ENCODE data around the gene SAA1. TPM values are rescaled to one million over a fixed set of nuclear protein-coding genes. Genes with fewer than 3 reads are reported as not detected.

SAA1 gene
- total and polyA plus RNA-seq, 10 of the 15 experiments (the other 5 are each of a cell fraction or from before 2014, with no cell fraction given) = 0.36 to 6.9 TPM; not detected in 8

GRCh38 chr11:18259259-18259658, 6.8 kb upstream of the SAA1 start:
- intact Hi-C loops (cut with micrococcal nuclease; ENCODE audit: unreplicated experiment) = no loop called here
- no peak for ATAC-seq
- Histone ChIP-seq H3K27ac (ENCODE audit: control insufficient read depth, insufficient read depth) (no peak overlapping the region), H3K36me3 (ENCODE audit: control insufficient read depth in 2 of 2, insufficient read depth in 2 of 2, low read length in 1 of 2) (no peaks in the 10 kb centered on the region), H3K9me3 (replicated peaks; ENCODE audit: control insufficient read depth, insufficient read depth, low read length) (no peaks in the 10 kb centered on the region), H3K4me1 (ENCODE audit: control insufficient read depth, insufficient read depth, low read length) (peaks cover 8% of the 10 kb centered on the region), H3K79me2 (ENCODE audit: control insufficient read depth, insufficient read depth, low read length) (no peaks in the 10 kb centered on the region), H2AFZ (ENCODE audit: control insufficient read depth, low read depth, low read length) (no peak overlapping the region), H3K4me2 (ENCODE audit: control insufficient read depth, insufficient read depth) (no peak overlapping the region), H3K4me3 (no peak overlapping the region), H3K27me3 (replicated peaks in 1 of 2; ENCODE audit: control insufficient read depth in 2 of 2, insufficient read depth in 2 of 2, low read length in 1 of 2) (no peaks in the 10 kb centered on the region), H3K9ac (ENCODE audit: control insufficient read depth, insufficient read depth, low read length) (no peak overlapping the region), H4K20me1 (ENCODE audit: control insufficient read depth, insufficient read depth) (no peaks in the 10 kb centered on the region)
- CTCF ChIA-PET = interaction anchor here (1.0 kb wide), 1 partner anchor 18 kb away, joined by 3 read pairs; no protein-coding TSS in a partner anchor
- in situ Hi-C loops (cut with MboI) = no loop called here
- FAIRE-seq = no peak
- no TSS peak for BruUV-seq (replicated peaks)
- DNase-seq (ENCODE audit: low read depth, low spot score) = no peak
- RAD21 ChIA-PET (ENCODE audit: unreplicated experiment) = no interaction called here
- SMC1A ChIA-PET (ENCODE audit: uncharacterized antibody, unreplicated experiment) = interaction anchor here (0.7 to 0.9 kb wide), 2 partner anchors 30 to 57 kb away, joined by 3 read pairs; no protein-coding TSS in a partner anchor
- POLR2A ChIA-PET = no interaction called here
- TF ChIP-seq, protein P1, sequence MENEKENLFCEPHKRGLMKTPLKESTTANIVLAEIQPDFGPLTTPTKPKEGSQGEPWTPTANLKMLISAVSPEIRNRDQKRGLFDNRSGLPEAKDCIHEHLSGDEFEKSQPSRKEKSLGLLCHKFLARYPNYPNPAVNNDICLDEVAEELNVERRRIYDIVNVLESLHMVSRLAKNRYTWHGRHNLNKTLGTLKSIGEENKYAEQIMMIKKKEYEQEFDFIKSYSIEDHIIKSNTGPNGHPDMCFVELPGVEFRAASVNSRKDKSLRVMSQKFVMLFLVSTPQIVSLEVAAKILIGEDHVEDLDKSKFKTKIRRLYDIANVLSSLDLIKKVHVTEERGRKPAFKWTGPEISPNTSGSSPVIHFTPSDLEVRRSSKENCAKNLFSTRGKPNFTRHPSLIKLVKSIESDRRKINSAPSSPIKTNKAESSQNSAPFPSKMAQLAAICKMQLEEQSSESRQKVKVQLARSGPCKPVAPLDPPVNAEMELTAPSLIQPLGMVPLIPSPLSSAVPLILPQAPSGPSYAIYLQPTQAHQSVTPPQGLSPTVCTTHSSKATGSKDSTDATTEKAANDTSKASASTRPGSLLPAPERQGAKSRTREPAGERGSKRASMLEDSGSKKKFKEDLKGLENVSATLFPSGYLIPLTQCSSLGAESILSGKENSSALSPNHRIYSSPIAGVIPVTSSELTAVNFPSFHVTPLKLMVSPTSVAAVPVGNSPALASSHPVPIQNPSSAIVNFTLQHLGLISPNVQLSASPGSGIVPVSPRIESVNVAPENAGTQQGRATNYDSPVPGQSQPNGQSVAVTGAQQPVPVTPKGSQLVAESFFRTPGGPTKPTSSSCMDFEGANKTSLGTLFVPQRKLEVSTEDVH (IDR thresholded peaks at IDR 0.05; ENCODE audit: low read depth, partially characterized antibody) = no peak
- no peak for TF ChIP-seq EGR1 (IDR thresholded peaks at IDR 0.05; ENCODE audit: borderline replicate concordance in 1 of 2, low read depth in 2 of 2, low read length in 2 of 2)
- no peak for TF ChIP-seq RAD51 (IDR thresholded peaks at IDR 0.05)
- no peak for TF ChIP-seq SMAD1 (IDR thresholded peaks at IDR 0.05; ENCODE audit: low read depth, partially characterized antibody)
- TF ChIP-seq, protein P2, sequence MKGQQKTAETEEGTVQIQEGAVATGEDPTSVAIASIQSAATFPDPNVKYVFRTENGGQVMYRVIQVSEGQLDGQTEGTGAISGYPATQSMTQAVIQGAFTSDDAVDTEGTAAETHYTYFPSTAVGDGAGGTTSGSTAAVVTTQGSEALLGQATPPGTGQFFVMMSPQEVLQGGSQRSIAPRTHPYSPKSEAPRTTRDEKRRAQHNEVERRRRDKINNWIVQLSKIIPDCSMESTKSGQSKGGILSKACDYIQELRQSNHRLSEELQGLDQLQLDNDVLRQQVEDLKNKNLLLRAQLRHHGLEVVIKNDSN (IDR thresholded peaks at IDR 0.05; ENCODE audit: borderline replicate concordance, extremely low read length, insufficient read depth, low read depth, low read length) = no peak
- no peak for TF ChIP-seq KAT2A (conservative IDR thresholded peaks at IDR 0.05; ENCODE audit: control insufficient read depth, low read depth, low read length)
- TF ChIP-seq STAT1 (conservative IDR thresholded peaks at IDR 0.05) = no peak
- TF ChIP-seq CBX5 (IDR thresholded peaks at IDR 0.05; ENCODE audit: low read depth) = no peak
- TF ChIP-seq SMARCA5 (IDR thresholded peaks at IDR 0.05) = no peak
- TF ChIP-seq HDAC6 (IDR thresholded peaks at IDR 0.05; ENCODE audit: unreplicated experiment) = no peak
- TF ChIP-seq ETV6 (conservative IDR thresholded peaks at IDR 0.05 in 1 of 2, IDR thresholded peaks at IDR 0.05 in 1 of 2; ENCODE audit: borderline replicate concordance in 1 of 2, low read depth in 1 of 2) = no peak
- no peak for TF ChIP-seq E4F1 (IDR thresholded peaks at IDR 0.05; ENCODE audit: borderline replicate concordance, partially characterized antibody)
- TF ChIP-seq ATF3 (IDR thresholded peaks at IDR 0.05; ENCODE audit: borderline replicate concordance, extremely low read depth, low read depth, low read length) = no peak
- no peak for TF ChIP-seq RUNX3 (IDR thresholded peaks at IDR 0.05; ENCODE audit: low read length)

Measured in GM12878 (cell line).